AG20443 (cell line): ENCODE results near the gene SEC63.
"Not testable (repeated sequence)": the region's sequence is repeated elsewhere in the genome, so short reads cannot be mapped to it uniquely, and the experiment has no call there.

Experiments used
- DNase-seq: peaks from one replicate; pipeline ENCODE4 v3.0.0; 2012; ENCODE audit warnings: low spot score, mixed read lengths

SEC63 gene

GRCh38 chr6:107972413-107973096 is 14.5 kb upstream of the SEC63 start:
- no peak for DNase-seq

GRCh38 chr6:107971181-107971580 is 13.2 kb upstream of the SEC63 start:
- DNase-seq: no peak

DNA sequence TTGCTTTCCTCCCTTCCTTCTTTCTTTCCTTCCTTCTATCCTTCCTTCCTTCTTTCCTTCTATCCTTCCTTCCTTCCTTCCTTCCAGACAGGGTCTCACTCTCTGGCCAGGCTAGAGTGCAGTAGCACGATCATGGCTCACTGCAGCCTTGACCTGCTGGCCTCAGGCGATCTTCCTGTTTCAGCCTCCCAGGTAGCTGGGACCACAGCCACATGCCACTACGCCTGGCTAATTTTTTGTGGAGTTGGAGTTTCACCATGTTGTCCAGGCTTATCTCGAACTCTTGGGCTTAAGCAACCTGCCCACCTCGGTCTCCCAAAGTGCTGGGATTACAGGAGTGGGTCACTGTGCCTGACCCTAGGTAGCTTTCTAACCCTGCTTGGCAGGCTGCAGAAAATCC is 12.2 kb upstream of the SEC63 start:
- DNase-seq: no peak

- no peak for DNase-seq
Measured at GRCh38 chr6:107968081-107968480, 10.1 kb upstream of the SEC63 start.

- peak; percentile 54 for DNase-seq
Measured at GRCh38 chr6:107965746-107966145, 7.7 kb upstream of the SEC63 start.

DNA sequence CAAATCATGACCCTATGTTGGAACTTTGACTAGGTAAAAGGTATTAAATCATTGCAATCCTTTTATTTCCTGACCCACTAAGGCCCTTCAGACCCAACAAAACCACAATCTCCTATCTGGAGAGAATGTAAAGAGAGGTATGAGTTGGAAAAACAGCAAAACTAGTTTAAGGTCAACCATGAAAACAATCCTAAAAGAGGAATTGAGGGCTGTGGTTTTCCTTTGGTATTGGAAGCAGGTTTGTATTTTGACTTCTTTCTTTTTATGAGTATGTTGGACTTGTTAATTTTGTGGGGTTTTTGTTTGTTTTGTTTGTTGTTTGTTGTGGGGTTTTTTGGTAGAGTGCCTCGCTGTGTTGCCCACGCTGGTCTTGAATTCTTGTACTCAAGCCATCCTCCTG is 4.7 kb upstream of the SEC63 start:
- DNase-seq: no peak

- no peak for DNase-seq
Measured at GRCh38 chr6:107959392-107959791, 1.4 kb upstream of the SEC63 start.

GRCh38 chr6:107958689-107959362 is 818 bp upstream of the SEC63 start:
- DNase-seq: not testable (repeated sequence)

DNA sequence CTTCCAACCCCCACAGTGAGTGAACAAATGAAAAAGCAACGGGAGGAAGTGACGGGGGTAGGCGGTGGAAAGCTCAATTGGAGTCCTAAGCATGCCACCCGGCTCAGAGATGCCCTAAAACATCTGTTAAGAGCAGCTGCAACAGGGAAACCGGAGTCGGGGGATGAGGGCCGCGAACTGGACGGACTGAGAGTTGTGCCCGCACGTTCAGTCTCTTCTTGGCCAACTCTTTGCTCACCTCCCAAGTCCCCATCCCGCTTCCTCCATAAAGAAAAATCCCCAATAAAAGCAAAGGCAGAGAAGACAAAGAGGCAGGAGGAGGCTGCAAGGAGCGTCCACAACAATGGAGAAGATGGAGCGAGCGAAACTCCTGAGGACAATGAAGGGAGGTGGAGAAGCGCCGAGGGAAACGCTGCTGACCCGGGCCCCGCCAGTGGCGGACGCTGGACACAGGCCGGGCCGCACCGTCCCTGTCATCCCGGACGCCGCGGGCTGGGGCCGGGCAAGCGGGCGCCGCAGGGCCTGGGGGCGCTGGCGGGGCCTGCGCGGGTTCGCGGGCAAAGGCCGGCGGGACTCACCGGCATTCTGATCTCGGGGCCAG is 600 bp downstream of the SEC63 start:
- DNase-seq: peak; percentile 69

- peak; percentile 15 for DNase-seq
Measured at GRCh38 chr6:107956586-107957307, 1.3 kb downstream of the SEC63 start.

- no peak for DNase-seq
Measured at GRCh38 chr6:107956181-107956580, 1.8 kb downstream of the SEC63 start.

DNA sequence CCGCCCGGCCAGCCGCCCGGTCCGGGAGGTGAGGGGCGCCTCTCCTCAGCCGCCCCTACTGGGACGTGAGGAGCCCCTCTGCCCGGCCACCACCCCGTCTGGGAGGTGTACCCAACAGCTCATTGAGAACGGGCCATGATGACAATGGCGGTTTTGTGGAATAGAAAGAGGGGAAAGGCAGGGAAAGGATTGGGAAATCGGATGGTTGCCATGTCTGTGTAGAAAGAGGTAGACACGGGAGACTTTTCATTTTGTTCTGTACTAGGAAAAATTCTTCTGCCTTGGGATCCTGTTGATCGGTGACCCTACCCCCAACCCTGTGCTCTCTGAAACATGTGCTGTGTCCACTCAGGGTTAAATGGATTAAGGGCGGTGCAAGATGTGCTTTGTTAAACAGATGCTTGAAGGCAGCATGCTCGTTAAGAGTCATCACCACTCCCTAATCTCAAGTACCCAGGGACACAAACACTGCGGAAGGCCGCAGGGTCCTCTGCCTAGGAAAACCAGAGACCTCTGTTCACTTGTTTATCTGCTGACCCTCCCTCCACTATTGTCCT is 4.1 kb downstream of the SEC63 start:
- not testable (repeated sequence) for DNase-seq

GRCh38 chr6:107943626-107944439 is 14.2 kb downstream of the SEC63 start:
- DNase-seq: no peak

GRCh38 chr6:107942142-107942541 is 15.9 kb downstream of the SEC63 start:
- DNase-seq: no peak

GRCh38 chr6:107941627-107942026 is 16.4 kb downstream of the SEC63 start:
- no peak for DNase-seq

DNA sequence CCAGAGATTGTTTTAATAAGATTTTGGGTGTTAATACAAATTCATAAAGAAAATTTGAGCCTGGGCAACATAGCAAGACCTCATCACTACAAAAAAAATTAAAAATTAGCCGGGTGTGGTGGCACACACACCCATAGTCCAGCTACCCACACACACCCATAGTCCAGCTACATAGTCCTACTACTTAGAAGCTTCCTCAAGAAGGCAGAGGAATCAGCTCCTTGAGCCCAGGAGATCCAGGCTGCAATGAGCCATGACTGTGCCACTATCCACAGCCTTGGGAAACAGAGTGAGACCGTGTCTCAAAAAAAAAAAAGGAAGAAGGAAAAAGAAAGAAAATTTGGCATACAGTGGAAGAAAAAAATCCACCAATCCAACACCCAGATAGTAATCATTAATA is 16.8 kb downstream of the SEC63 start:
- DNase-seq: no peak

- not testable (repeated sequence) for DNase-seq
Measured at GRCh38 chr6:107936910-107937292, 21.1 kb downstream of the SEC63 start.

DNA sequence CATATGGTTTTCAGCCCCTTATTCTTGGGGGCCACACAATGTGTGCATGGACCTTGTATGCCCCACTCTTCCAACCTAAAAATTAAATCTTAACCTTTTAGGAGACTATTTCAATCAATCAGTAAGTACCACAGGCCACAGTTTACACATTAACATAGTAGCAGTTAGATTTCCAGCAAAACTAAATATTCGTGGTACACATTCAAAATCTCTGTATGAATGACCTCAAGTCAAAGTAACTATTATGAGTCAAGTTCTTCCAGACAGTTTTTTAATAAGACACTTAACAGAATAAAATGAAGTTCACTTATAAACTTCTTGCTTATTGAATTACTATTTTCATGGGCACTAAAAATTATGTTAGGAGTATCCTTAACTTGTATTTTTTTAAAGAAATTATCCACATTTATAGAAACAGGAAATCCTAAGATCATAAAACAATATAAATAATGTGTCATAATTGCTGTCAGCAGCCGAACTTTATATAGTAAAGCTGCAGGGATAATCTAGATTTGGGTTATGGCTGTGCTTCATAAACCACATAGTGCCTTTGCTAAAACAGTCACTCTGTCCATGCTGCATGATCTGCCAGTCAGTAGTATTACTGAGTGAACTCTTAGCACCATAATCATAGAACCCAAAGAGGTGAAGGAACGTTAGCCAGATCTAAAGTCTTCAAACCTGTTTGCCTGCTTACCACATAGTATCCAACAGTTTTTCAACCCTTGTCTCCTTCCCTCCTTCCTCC is 21.7 kb downstream of the SEC63 start:
- no peak for DNase-seq

- DNase-seq: not testable (repeated sequence)
Measured at GRCh38 chr6:107934229-107934628, 23.8 kb downstream of the SEC63 start.

GRCh38 chr6:107932580-107932979 is 25.4 kb downstream of the SEC63 start:
- no peak for DNase-seq

DNA sequence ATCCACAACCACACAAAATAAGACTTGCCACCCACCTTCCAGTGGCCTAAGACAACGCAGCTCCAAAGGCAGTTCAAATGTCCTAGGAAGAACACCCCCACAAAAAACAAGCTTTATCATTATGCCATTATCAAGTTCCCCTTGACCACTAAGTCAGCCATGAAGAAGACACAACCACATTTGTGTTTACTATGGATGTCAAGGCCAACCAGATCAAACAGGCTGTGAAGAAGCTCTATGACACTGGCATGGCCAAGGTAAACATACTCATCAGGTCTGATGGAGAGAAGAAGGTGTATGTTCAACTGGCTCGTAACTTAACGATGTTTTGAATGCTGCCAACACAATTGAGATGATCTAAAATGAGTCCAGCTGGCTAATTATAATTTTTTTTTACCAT is 26.1 kb downstream of the SEC63 start:
- DNase-seq: no peak
